B cell (primary cell): ENCODE results near the gene CTCF.

Experiments used
- CTCF ChIP-seq: fragments of 200-600 bp; IDR thresholded peaks from one replicate; pipeline ENCODE4 v1.8.0; 2022; ENCODE audit warnings: antibody characterized with exemption, mild to moderate bottlenecking
- EZH2 ChIP-seq: IDR thresholded peaks from 2 replicates; pipeline ENCODE4 v1.6.1; 2012; ENCODE audit warnings: borderline replicate concordance, low read depth, mild to moderate bottlenecking, moderate library complexity, low read length; ENCODE audit not compliant: insufficient read depth, poor library complexity, severe bottlenecking

- TF ChIP-seq CTCF (no peak), EZH2 (no peak)
These were observed 114.6 kb downstream of the CTCF start for GRCh38 chr16:67676939-67677338.
